Panc1 (cell line): Measurements from ENCODE around the gene PRRG4. TPM values are rescaled to one million over a fixed set of nuclear protein-coding genes. Genes with fewer than 3 reads are reported as not detected.

ENCODE experiments used
- ATAC-seq: fragments of 200-7000 bp; cut with Tn5 transposase; 2 replicates; pipeline ENCODE4 v1.9.1; 2020; ENCODE audit warnings: mild to moderate bottlenecking, moderate library complexity
- BruUV-seq: library from RNA; stranded (reverse); fragments of 400-500 nt; replicated peaks from 2 replicates; lab custom pipeline; 2021; lab: Mats Ljungman, UMichigan
- CTCF ChIA-PET: fragments of 300-600 bp; sonication (Branson Sonifier 250); formaldehyde crosslinking; loops from one replicate; lab custom pipeline; 2022; ENCODE audit warnings: antibody characterized with exemption; lab: Charles Lee
- POLR2A ChIA-PET: fragments of 300-600 bp; sonication (Branson Sonifier 250); formaldehyde crosslinking; loops from one replicate; lab custom pipeline; 2022; ENCODE audit warnings: antibody characterized with exemption; lab: Charles Lee
- DNase-seq: peaks from one replicate; pipeline ENCODE4 v3.0.0-alpha.2; 2010; ENCODE audit warnings: low read depth, low spot score
- H3K27ac ChIP-seq: 2 replicates; pipeline ENCODE4 v1.5.1; 2011; ENCODE audit warnings: mild to moderate bottlenecking, low read length, inconsistent platforms
- H3K27me3 ChIP-seq: fragments of 200-500 bp; sonication (Bioruptor generic); 2 replicates; pipeline ENCODE4 v1.6.0; 2014; ENCODE audit warnings: low read length, inconsistent platforms; ENCODE audit not compliant: control insufficient read depth, insufficient read depth
- H3K36me3 ChIP-seq: fragments of 200-500 bp; sonication (Bioruptor generic); 2 replicates; pipeline ENCODE4 v1.5.1; 2014; ENCODE audit warnings: inconsistent platforms, mild to moderate bottlenecking, low read length, moderate library complexity; ENCODE audit not compliant: control insufficient read depth, insufficient read depth
- H3K4me1 ChIP-seq: 2 replicates; pipeline ENCODE4 v1.5.1; 2011; ENCODE audit warnings: inconsistent platforms, mild to moderate bottlenecking, low read length, moderate library complexity; ENCODE audit not compliant: control insufficient read depth, insufficient read depth
- H3K4me3 ChIP-seq, 2 experiments: 2 replicates each; pipeline ENCODE4 v1.5.1; 2011 to 2012; ENCODE audit warnings: low read depth in 2 of 2, low read length in 2 of 2, mild to moderate bottlenecking in 2 of 2, inconsistent platforms in 1 of 2, moderate library complexity in 1 of 2
- H3K9me3 ChIP-seq: fragments of 200-500 bp; sonication (Bioruptor generic); 2 replicates; pipeline ENCODE4 v1.5.1; 2014; ENCODE audit warnings: low read depth, mild to moderate bottlenecking, inconsistent platforms, low read length, moderate library complexity; ENCODE audit not compliant: control insufficient read depth, insufficient read depth
- SIN3A ChIP-seq: IDR thresholded peaks from 2 replicates; pipeline ENCODE4 v1.6.1; 2012; ENCODE audit warnings: low read depth, mild to moderate bottlenecking, low read length, moderate library complexity, borderline replicate concordance; ENCODE audit not compliant: insufficient read depth
- in situ Hi-C: cut with HindIII; loops from 2 replicates; pipeline ENCODE4 v1.10.0; 2016; ENCODE audit warnings: low sequenced_read_pairs, low pct_unique_long_range_greater_than_20kb
- intact Hi-C: fragments of 100-400 bp; cut with micrococcal nuclease; formaldehyde crosslinking; loops from one replicate; pipeline ENCODE4 v1.10.0; 2022; ENCODE audit not compliant: unreplicated experiment
- total RNA-seq: library from RNA; stranded (reverse); gene quantifications from one replicate; pipeline ENCODE4 v1.2.1, GENCODE V29; 2021; ENCODE audit not compliant: unreplicated experiment
- TF ChIP-seq, protein P1 (sequence below): fragments of 450-650 bp; IDR thresholded peaks from 2 replicates; pipeline ENCODE4 v1.5.1; 2017; ENCODE audit warnings: mild to moderate bottlenecking
- TF ChIP-seq, protein P2 (sequence below), 2 experiments: IDR thresholded peaks; 2 replicates each; pipeline ENCODE4 v1.6.1; 2011 to 2012; ENCODE audit warnings: low read depth in 2 of 2, control low read depth in 1 of 2, low read length in 1 of 2, mild to moderate bottlenecking in 1 of 2, moderate library complexity in 1 of 2; ENCODE audit not compliant: insufficient read depth in 1 of 2

The PRRG4 gene
- total RNA-seq, 1 experiment from 2014 or later: 0.87 TPM

DNA sequence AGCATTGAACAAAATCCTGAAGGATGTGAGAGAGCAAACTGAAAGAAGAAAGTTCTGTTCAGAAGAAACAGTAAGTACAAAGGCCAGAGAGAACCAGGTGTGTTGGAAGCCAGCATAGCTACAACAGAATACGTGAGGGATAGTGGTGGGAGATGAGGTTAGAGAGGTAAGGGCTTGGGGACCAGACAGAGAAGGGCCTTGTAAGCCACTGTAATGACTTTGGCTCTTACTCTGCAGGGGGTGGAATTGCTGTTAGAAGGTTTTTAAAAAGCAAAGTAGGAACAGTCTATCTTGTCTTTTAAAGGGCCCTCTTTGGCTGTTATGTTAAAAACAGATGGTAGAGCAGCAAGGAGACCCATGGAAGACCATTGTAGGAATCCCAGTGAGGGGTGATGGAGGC lies 4.2 kb downstream of the PRRG4 start:
- ATAC-seq (no peak), DNase-seq (no peak)
- ChIA-PET CTCF (no interaction called here), POLR2A (no interaction called here)
- TF ChIP-seq, protein P1, sequence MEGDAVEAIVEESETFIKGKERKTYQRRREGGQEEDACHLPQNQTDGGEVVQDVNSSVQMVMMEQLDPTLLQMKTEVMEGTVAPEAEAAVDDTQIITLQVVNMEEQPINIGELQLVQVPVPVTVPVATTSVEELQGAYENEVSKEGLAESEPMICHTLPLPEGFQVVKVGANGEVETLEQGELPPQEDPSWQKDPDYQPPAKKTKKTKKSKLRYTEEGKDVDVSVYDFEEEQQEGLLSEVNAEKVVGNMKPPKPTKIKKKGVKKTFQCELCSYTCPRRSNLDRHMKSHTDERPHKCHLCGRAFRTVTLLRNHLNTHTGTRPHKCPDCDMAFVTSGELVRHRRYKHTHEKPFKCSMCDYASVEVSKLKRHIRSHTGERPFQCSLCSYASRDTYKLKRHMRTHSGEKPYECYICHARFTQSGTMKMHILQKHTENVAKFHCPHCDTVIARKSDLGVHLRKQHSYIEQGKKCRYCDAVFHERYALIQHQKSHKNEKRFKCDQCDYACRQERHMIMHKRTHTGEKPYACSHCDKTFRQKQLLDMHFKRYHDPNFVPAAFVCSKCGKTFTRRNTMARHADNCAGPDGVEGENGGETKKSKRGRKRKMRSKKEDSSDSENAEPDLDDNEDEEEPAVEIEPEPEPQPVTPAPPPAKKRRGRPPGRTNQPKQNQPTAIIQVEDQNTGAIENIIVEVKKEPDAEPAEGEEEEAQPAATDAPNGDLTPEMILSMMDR: no peak
- H3K9me3 ChIP-seq: no peaks in the 10 kb centered on the region
- no peaks in the 10 kb centered on the region for H3K36me3 ChIP-seq
- peaks cover 5% of the 10 kb centered on the region for H3K4me1 ChIP-seq
- intact Hi-C loops: no loop called here
- H3K27me3 ChIP-seq: peaks cover 3% of the 10 kb centered on the region
- H3K27ac ChIP-seq: no peak overlapping the region
- in situ Hi-C loops: no loop called here
- no peak overlapping the region for H3K4me3 ChIP-seq
- BruUV-seq: no TSS peak

- no peaks in the 10 kb centered on the region for H3K27me3 ChIP-seq
- CTCF ChIA-PET: no interaction called here
- in situ Hi-C loops (no loop called here), intact Hi-C loops (no loop called here)
- no peak overlapping the region for H3K27ac ChIP-seq
- H3K36me3 ChIP-seq: no peaks in the 10 kb centered on the region
- no peak for ATAC-seq
- no peak overlapping the region for H3K4me3 ChIP-seq
- POLR2A ChIA-PET: no interaction called here
- TF ChIP-seq, protein P2, sequence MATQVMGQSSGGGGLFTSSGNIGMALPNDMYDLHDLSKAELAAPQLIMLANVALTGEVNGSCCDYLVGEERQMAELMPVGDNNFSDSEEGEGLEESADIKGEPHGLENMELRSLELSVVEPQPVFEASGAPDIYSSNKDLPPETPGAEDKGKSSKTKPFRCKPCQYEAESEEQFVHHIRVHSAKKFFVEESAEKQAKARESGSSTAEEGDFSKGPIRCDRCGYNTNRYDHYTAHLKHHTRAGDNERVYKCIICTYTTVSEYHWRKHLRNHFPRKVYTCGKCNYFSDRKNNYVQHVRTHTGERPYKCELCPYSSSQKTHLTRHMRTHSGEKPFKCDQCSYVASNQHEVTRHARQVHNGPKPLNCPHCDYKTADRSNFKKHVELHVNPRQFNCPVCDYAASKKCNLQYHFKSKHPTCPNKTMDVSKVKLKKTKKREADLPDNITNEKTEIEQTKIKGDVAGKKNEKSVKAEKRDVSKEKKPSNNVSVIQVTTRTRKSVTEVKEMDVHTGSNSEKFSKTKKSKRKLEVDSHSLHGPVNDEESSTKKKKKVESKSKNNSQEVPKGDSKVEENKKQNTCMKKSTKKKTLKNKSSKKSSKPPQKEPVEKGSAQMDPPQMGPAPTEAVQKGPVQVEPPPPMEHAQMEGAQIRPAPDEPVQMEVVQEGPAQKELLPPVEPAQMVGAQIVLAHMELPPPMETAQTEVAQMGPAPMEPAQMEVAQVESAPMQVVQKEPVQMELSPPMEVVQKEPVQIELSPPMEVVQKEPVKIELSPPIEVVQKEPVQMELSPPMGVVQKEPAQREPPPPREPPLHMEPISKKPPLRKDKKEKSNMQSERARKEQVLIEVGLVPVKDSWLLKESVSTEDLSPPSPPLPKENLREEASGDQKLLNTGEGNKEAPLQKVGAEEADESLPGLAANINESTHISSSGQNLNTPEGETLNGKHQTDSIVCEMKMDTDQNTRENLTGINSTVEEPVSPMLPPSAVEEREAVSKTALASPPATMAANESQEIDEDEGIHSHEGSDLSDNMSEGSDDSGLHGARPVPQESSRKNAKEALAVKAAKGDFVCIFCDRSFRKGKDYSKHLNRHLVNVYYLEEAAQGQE (IDR thresholded peaks at IDR 0.05; ENCODE audit: insufficient read depth in 1 of 2, low read depth in 2 of 2, low read length in 1 of 2): no peak
- TF ChIP-seq SIN3A: no peak
- DNase-seq: no peak
- no peaks in the 10 kb centered on the region for H3K9me3 ChIP-seq
- no peaks in the 10 kb centered on the region for H3K4me1 ChIP-seq
- no TSS peak for BruUV-seq
Measured at GRCh38 chr11:32836946-32837345, 7.2 kb downstream of the PRRG4 start.

- Histone ChIP-seq H3K4me1 (no peaks in the 10 kb centered on the region), H3K27me3 (no peaks in the 10 kb centered on the region), H3K9me3 (no peaks in the 10 kb centered on the region), H3K4me3 (no peak overlapping the region), H3K36me3 (no peaks in the 10 kb centered on the region), H3K27ac (no peak overlapping the region)
- 0 out of 2 replicates have a peak, but pooled peaks have one; percentile 69 for ATAC-seq
- TF ChIP-seq, protein P1: no peak
- TF ChIP-seq, protein P2 (IDR thresholded peaks at IDR 0.05; ENCODE audit: insufficient read depth in 1 of 2, low read depth in 2 of 2, low read length in 1 of 2): no peak
- TF ChIP-seq SIN3A: no peak
- BruUV-seq: no TSS peak
- in situ Hi-C loops: no loop called here
- POLR2A ChIA-PET: no interaction called here
- intact Hi-C loops: no loop called here
- no peak for DNase-seq
- CTCF ChIA-PET: no interaction called here
Measured at GRCh38 chr11:32838505-32839274, 9.0 kb downstream of the PRRG4 start.
